ENCODE measurements around the gene BTRC. TPM values are rescaled to one million over a fixed set of nuclear protein-coding genes. Genes with fewer than 3 reads are reported as not detected.

Gene BTRC
- total RNA-seq, 1 donor from 2014 or later, result 19.0 TPM

- Mint-ChIP-seq H3K27ac (no peak overlapping the region), H3K4me3 (no peak overlapping the region), H3K27me3 (peaks cover 6% of the 10 kb centered on the region), H3K4me1 (peaks cover 11% of the 10 kb centered on the region), H3K36me3 (ENCODE audit: low read depth) (no peaks in the 10 kb centered on the region), H3K9me3 (no peaks in the 10 kb centered on the region)
- DNase-seq, result no peak
- intact Hi-C loops (cut with micrococcal nuclease), result no loop called here
Measured at GRCh38 chr10:101450277-101451080, 96.5 kb downstream of the BTRC start.

- intact Hi-C loops (cut with micrococcal nuclease), result no loop called here
Measured at GRCh38 chr10:101451261-101451660, 97.3 kb downstream of the BTRC start.

GRCh38 chr10:101451667-101452069 lies 97.7 kb downstream of the BTRC start:
- peaks cover 11% of the 10 kb centered on the region for H3K4me1 Mint-ChIP-seq
- no peak overlapping the region for H3K27ac Mint-ChIP-seq
- DNase-seq, result no peak
- no peaks in the 10 kb centered on the region for H3K36me3 Mint-ChIP-seq (ENCODE audit: low read depth)
- intact Hi-C loops (cut with micrococcal nuclease), result no loop called here
- no peaks in the 10 kb centered on the region for H3K9me3 Mint-ChIP-seq
- peaks cover 9% of the 10 kb centered on the region for H3K27me3 Mint-ChIP-seq
- no peak overlapping the region for H3K4me3 Mint-ChIP-seq

More at GRCh38 chr10:101451261-101451660, 97.3 kb downstream of the BTRC start:
- H3K4me1 Mint-ChIP-seq, result peaks cover 11% of the 10 kb centered on the region
- DNase-seq, result no peak
- no peak overlapping the region for H3K4me3 Mint-ChIP-seq
- no peaks in the 10 kb centered on the region for H3K36me3 Mint-ChIP-seq (ENCODE audit: low read depth)
- no peak overlapping the region for H3K27ac Mint-ChIP-seq
- peaks cover 8% of the 10 kb centered on the region for H3K27me3 Mint-ChIP-seq
- H3K9me3 Mint-ChIP-seq, result no peaks in the 10 kb centered on the region

- H3K27ac Mint-ChIP-seq, result no peak overlapping the region
- no peaks in the 10 kb centered on the region for H3K9me3 Mint-ChIP-seq
- no peak overlapping the region for H3K4me3 Mint-ChIP-seq
- peaks cover 11% of the 10 kb centered on the region for H3K4me1 Mint-ChIP-seq
- DNase-seq, result no peak
- intact Hi-C loops (cut with micrococcal nuclease), result no loop called here
- no peaks in the 10 kb centered on the region for H3K36me3 Mint-ChIP-seq (ENCODE audit: low read depth)
- H3K27me3 Mint-ChIP-seq, result peaks cover 9% of the 10 kb centered on the region
Measured at GRCh38 chr10:101452176-101452575, 98.2 kb downstream of the BTRC start.

GRCh38 chr10:101452593-101452992 lies 98.6 kb downstream of the BTRC start:
- Mint-ChIP-seq H3K4me1 (peaks cover 11% of the 10 kb centered on the region), H3K36me3 (ENCODE audit: low read depth) (no peaks in the 10 kb centered on the region), H3K27me3 (peaks cover 9% of the 10 kb centered on the region), H3K4me3 (no peak overlapping the region), H3K27ac (no peak overlapping the region), H3K9me3 (no peaks in the 10 kb centered on the region)
- no peak for DNase-seq
- intact Hi-C loops (cut with micrococcal nuclease), result no loop called here

- no peak overlapping the region for H3K4me3 Mint-ChIP-seq
- DNase-seq, result no peak
Measured at GRCh38 chr10:101453318-101453717, 99.4 kb downstream of the BTRC start.

GRCh38 chr10:101453791-101454718 lies 100.1 kb downstream of the BTRC start:
- no peaks in the 10 kb centered on the region for H3K36me3 Mint-ChIP-seq (ENCODE audit: low read depth)
- intact Hi-C loops (cut with micrococcal nuclease), result no loop called here
- no peak overlapping the region for H3K4me3 Mint-ChIP-seq
- H3K27ac Mint-ChIP-seq, result no peak overlapping the region
- H3K9me3 Mint-ChIP-seq, result no peaks in the 10 kb centered on the region
- peaks cover 11% of the 10 kb centered on the region for H3K4me1 Mint-ChIP-seq
- H3K27me3 Mint-ChIP-seq, result peaks cover 9% of the 10 kb centered on the region
- no peak for DNase-seq

More at GRCh38 chr10:101453318-101453717, 99.4 kb downstream of the BTRC start:
- intact Hi-C loops (cut with micrococcal nuclease), result no loop called here
- H3K36me3 Mint-ChIP-seq (ENCODE audit: low read depth), result no peaks in the 10 kb centered on the region
- peaks cover 9% of the 10 kb centered on the region for H3K27me3 Mint-ChIP-seq
- H3K9me3 Mint-ChIP-seq, result no peaks in the 10 kb centered on the region
- peaks cover 11% of the 10 kb centered on the region for H3K4me1 Mint-ChIP-seq
- H3K27ac Mint-ChIP-seq, result no peak overlapping the region

- Mint-ChIP-seq H3K9me3 (no peaks in the 10 kb centered on the region), H3K36me3 (ENCODE audit: low read depth) (no peaks in the 10 kb centered on the region), H3K4me1 (peaks cover 7% of the 10 kb centered on the region), H3K27ac (no peak overlapping the region), H3K27me3 (peaks cover 6% of the 10 kb centered on the region), H3K4me3 (no peak overlapping the region)
- no peak for DNase-seq
- intact Hi-C loops (cut with micrococcal nuclease), result no loop called here
Measured at GRCh38 chr10:101458869-101459268, 104.9 kb downstream of the BTRC start.

GRCh38 chr10:101464082-101464481 lies 110.1 kb downstream of the BTRC start:
- Mint-ChIP-seq H3K4me3 (no peak overlapping the region), H3K9me3 (no peaks in the 10 kb centered on the region), H3K36me3 (ENCODE audit: low read depth) (no peaks in the 10 kb centered on the region), H3K4me1 (no peaks in the 10 kb centered on the region), H3K27me3 (peaks cover 4% of the 10 kb centered on the region), H3K27ac (no peak overlapping the region)
- no peak for DNase-seq
- intact Hi-C loops (cut with micrococcal nuclease), result no loop called here

GRCh38 chr10:101464599-101464998 lies 110.6 kb downstream of the BTRC start:
- no peaks in the 10 kb centered on the region for H3K4me1 Mint-ChIP-seq
- intact Hi-C loops (cut with micrococcal nuclease), result no loop called here
- H3K27me3 Mint-ChIP-seq, result peaks cover 2% of the 10 kb centered on the region

GRCh38 chr10:101466016-101466912 lies 112.3 kb downstream of the BTRC start:
- intact Hi-C loops (cut with micrococcal nuclease), result loop anchor here (2.0 kb wide), 1 partner anchor 165 kb away; no protein-coding TSS in a partner anchor
- H3K4me1 Mint-ChIP-seq, result no peaks in the 10 kb centered on the region
- H3K27ac Mint-ChIP-seq, result no peak overlapping the region
- H3K9me3 Mint-ChIP-seq, result no peaks in the 10 kb centered on the region
- no peak for DNase-seq
- peaks cover 4% of the 10 kb centered on the region for H3K27me3 Mint-ChIP-seq
- H3K36me3 Mint-ChIP-seq (ENCODE audit: low read depth), result no peaks in the 10 kb centered on the region
- no peak overlapping the region for H3K4me3 Mint-ChIP-seq

More at GRCh38 chr10:101464599-101464998, 110.6 kb downstream of the BTRC start:
- Mint-ChIP-seq H3K9me3 (no peaks in the 10 kb centered on the region), H3K27ac (no peak overlapping the region), H3K36me3 (ENCODE audit: low read depth) (no peaks in the 10 kb centered on the region), H3K4me3 (no peak overlapping the region)
- DNase-seq, result no peak

- Mint-ChIP-seq H3K9me3 (no peaks in the 10 kb centered on the region), H3K27me3 (peaks cover 4% of the 10 kb centered on the region), H3K27ac (no peak overlapping the region), H3K4me3 (no peak overlapping the region), H3K4me1 (no peaks in the 10 kb centered on the region), H3K36me3 (ENCODE audit: low read depth) (no peaks in the 10 kb centered on the region)
- intact Hi-C loops (cut with micrococcal nuclease), result loop anchor here (2.0 kb wide), 1 partner anchor 167 kb away; no protein-coding TSS in a partner anchor
- DNase-seq, result peak; percentile 78
Measured at GRCh38 chr10:101467286-101467770, 113.4 kb downstream of the BTRC start.

GRCh38 chr10:101468159-101468558 lies 114.2 kb downstream of the BTRC start:
- Mint-ChIP-seq H3K4me3 (no peak overlapping the region), H3K36me3 (ENCODE audit: low read depth) (no peaks in the 10 kb centered on the region), H3K27me3 (peaks cover 4% of the 10 kb centered on the region), H3K4me1 (no peaks in the 10 kb centered on the region), H3K9me3 (no peaks in the 10 kb centered on the region), H3K27ac (no peak overlapping the region)
- DNase-seq, result no peak
- intact Hi-C loops (cut with micrococcal nuclease), result no loop called here
